ENCODE measurements around the gene KAZALD1.

DNA sequence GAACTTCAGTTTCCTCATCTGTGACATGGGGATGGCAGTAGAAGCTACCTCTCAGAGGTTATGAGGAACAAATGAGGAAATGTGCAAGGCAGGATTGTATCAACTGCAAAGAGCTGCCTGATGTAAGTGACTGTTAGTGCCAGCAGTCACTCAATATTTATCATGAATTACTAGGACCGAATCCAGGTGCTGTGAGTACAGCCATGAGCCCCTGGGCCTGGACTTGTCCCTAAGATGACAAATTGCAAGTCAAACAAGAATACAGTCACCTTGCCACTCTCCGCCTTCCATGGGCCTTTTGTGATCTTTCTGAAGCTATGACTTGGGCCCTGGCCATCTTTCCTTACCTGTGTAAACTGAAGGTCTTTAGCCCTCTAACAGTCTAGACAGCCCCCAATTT, 41.6 kb downstream of the KAZALD1 start:
- TF ChIP-seq EZH2 (IDR thresholded peaks at IDR 0.05) (no peak), POLR2AphosphoS5 (IDR thresholded peaks at IDR 0.05; ENCODE audit: borderline replicate concordance, low read depth, low read length) (no peak)
